ENCODE data around the gene STRA8.

The STRA8 gene

GRCh38 chr7:135201350-135201749, 32.3 kb upstream of the STRA8 start:
- no peak for TF ChIP-seq CTCF (IDR thresholded peaks at IDR 0.05; ENCODE audit: control insufficient read depth, insufficient read depth, low read depth, low read length, missing control alignments)
- no peak overlapping the region for H3K4me3 ChIP-seq (ENCODE audit: control insufficient read depth, low read depth, low read length)
- DNase-seq (ENCODE audit: low read depth) = no peak

GRCh38 chr7:135204341-135204749, 29.3 kb upstream of the STRA8 start:
- TF ChIP-seq CTCF (IDR thresholded peaks at IDR 0.05; ENCODE audit: control insufficient read depth, insufficient read depth, low read depth, low read length, missing control alignments) = no peak
- no peak for DNase-seq (ENCODE audit: low read depth)
- H3K4me3 ChIP-seq (ENCODE audit: control insufficient read depth, low read depth, low read length) = no peak overlapping the region

- no peak overlapping the region for H3K4me3 ChIP-seq (ENCODE audit: control insufficient read depth, low read depth, low read length)
- DNase-seq (ENCODE audit: low read depth) = no peak
- TF ChIP-seq CTCF (IDR thresholded peaks at IDR 0.05; ENCODE audit: control insufficient read depth, insufficient read depth, low read depth, low read length, missing control alignments) = no peak
Measured at GRCh38 chr7:135204876-135205275, 28.8 kb upstream of the STRA8 start.

- no peak for TF ChIP-seq CTCF (IDR thresholded peaks at IDR 0.05; ENCODE audit: control insufficient read depth, insufficient read depth, low read depth, low read length, missing control alignments)
- H3K4me3 ChIP-seq (ENCODE audit: control insufficient read depth, low read depth, low read length) = no peak overlapping the region
- no peak for DNase-seq (ENCODE audit: low read depth)
Measured at GRCh38 chr7:135205850-135206249, 27.8 kb upstream of the STRA8 start.

- no peak for TF ChIP-seq CTCF (IDR thresholded peaks at IDR 0.05; ENCODE audit: control insufficient read depth, insufficient read depth, low read depth, low read length, missing control alignments)
- DNase-seq (ENCODE audit: low read depth) = no peak
- H3K4me3 ChIP-seq (ENCODE audit: control insufficient read depth, low read depth, low read length) = no peak overlapping the region
Measured at GRCh38 chr7:135206941-135207391, 26.7 kb upstream of the STRA8 start.

GRCh38 chr7:135207406-135208101, 26.1 kb upstream of the STRA8 start:
- no peak for TF ChIP-seq CTCF (IDR thresholded peaks at IDR 0.05; ENCODE audit: control insufficient read depth, insufficient read depth, low read depth, low read length, missing control alignments)
- H3K4me3 ChIP-seq (ENCODE audit: control insufficient read depth, low read depth, low read length) = no peak overlapping the region
- DNase-seq (ENCODE audit: low read depth) = no peak
